Measurements from ENCODE around the gene VSX1.

VSX1 gene

GRCh38 chr20:25037288-25038102, 44.4 kb downstream of the VSX1 start:
- DNase-seq = no peak

DNA sequence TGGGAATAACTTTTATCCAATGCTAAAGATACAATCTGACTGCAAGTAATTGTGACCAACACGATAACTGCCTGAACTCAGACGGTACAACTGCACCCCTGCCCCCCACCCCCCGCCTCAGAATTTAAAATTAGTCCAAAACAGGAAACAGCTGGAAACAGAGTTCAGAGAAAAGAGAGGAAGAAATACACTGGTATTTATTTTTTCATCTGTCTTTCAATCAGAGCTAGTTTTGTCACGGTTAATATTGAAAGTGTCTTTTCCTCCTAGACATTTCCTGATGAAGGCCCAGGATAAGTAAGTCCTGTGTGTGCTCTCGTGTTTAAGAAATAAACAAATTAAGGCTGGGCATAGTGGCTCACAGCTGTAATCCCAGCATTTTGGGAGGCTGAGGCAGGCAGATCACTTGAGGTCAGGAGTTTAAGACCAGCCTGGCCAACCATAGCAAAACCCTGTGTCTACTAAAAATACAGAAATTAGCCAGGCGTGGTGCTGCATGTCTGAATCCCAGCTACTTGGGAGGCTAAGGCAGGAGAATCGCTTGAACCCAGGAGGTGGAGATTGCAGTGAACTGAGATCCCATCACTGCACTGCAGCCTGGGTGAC, 45.5 kb downstream of the VSX1 start:
- DNase-seq = no peak

GRCh38 chr20:25035921-25036320, 46.0 kb downstream of the VSX1 start:
- DNase-seq = no peak

- DNase-seq = no peak
Observed at GRCh38 chr20:25033924-25034300, 48.0 kb downstream of the VSX1 start.

GRCh38 chr20:25033265-25033923, 48.5 kb downstream of the VSX1 start:
- DNase-seq = no peak

DNA sequence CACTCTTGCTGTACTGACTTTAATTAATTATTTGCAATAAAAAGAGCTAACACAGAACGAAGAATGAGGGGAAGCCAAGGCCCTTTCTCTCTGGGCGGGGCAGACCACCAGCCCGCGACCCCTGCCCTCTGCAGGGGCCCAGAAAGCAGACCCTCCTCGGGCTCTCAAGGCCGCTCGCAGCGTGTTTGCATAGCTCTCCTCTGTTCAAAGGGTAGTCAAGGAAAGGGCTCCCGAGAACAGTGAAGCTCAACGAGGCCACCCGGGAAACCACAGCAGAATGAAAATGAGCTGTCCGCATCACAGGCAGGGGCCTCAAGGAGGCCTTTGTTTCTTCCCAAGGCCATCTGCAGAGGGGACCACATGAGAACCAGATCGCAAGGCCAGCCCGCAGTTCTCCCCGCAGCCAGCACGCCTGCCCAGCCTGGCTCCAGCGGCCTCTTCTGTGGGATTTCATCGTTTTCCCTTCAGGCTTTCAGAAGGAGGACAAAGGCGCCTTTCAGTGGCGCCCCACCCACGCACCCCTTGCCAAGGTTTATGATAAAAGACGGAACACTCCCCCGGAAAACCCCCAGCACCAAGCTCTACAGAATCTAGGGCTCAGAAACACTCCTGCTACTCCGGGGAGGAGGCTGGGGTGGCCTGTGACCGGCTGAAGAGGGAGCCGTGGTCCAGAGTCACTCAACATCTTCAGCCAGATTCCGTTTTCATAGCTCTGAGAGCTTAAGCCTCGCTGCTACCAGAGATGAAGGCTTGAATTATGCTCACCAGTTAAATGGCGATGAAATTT, 49.3 kb downstream of the VSX1 start:
- no peak for DNase-seq

- no peak for DNase-seq
Observed at GRCh38 chr20:25032065-25032477, 49.9 kb downstream of the VSX1 start.

GRCh38 chr20:25031241-25031640, 50.7 kb downstream of the VSX1 start:
- no peak for DNase-seq

- no peak for DNase-seq
Observed at GRCh38 chr20:25030649-25031207, 51.2 kb downstream of the VSX1 start.

DNA sequence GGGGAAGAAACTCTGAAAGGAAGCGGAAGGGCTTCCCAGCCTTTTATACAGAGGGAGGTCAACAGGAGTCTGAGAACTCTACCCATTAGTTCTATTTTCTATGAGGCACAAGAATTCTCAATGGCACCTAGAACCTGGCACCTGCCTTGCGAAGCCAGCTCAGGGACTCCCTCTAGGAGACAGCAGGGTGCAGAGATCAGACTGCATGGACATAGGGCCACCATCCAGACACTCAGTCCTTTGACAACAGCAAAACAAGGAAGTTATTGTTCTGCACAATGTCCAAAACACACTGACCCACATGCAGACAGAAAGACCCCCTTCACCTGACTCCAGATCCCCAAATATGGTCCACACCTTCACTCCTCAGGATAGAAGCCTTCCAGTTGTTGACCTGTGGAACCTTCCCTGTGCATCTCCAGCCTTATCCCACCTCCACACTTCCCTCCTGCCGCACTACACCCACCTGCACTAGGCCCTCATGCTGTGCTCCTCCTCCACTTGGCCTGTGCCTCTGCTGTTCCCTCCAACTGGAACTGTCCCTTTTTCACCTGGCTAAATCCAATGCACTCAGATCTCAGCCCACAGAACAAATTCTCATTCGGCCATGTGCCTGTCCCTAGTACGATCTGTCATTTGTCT, 51.8 kb downstream of the VSX1 start:
- DNase-seq = no peak

GRCh38 chr20:25025986-25026605, 55.8 kb downstream of the VSX1 start:
- DNase-seq = no peak
